Mesodermal cell (in vitro differentiated cells): ENCODE data around the gene MYO1E.

ENCODE experiments used
- H3K27ac ChIP-seq: 2 replicates; pipeline ENCODE4 v1.7.0; 2013; ENCODE audit warnings: mild to moderate bottlenecking, low read depth, low read length, moderate library complexity; ENCODE audit not compliant: severe bottlenecking
- H3K36me3 ChIP-seq: 2 replicates; pipeline ENCODE4 v1.7.1; 2013; ENCODE audit warnings: mild to moderate bottlenecking, low read length, moderate library complexity; ENCODE audit not compliant: control insufficient read depth, insufficient read depth
- H3K4me1 ChIP-seq: one replicate; pipeline ENCODE4 v1.7.1; 2013; ENCODE audit warnings: mild to moderate bottlenecking, low read length; ENCODE audit not compliant: insufficient read depth, control insufficient read depth, poor library complexity, severe bottlenecking
- H3K4me3 ChIP-seq: 2 replicates; pipeline ENCODE4 v1.7.0; 2013; ENCODE audit warnings: low read length, control low read depth, mild to moderate bottlenecking; ENCODE audit not compliant: insufficient read depth, poor library complexity, severe bottlenecking; ENCODE audit errors: extremely low read depth
- H3K9me3 ChIP-seq: 2 replicates; pipeline ENCODE4 v1.7.1; 2013; ENCODE audit warnings: mild to moderate bottlenecking, low read length, moderate library complexity; ENCODE audit not compliant: control insufficient read depth
- WGBS, 2 experiments: methylation state at CpG; one replicate each; pipeline ENCODE4 v1.1.5; 2013; ENCODE audit warnings: missing lambda C conversion rate in 2 of 2; ENCODE audit not compliant: insufficient coverage in 2 of 2; 5-methylcytosine and 5-hydroxymethylcytosine counted together

Gene MYO1E

DNA sequence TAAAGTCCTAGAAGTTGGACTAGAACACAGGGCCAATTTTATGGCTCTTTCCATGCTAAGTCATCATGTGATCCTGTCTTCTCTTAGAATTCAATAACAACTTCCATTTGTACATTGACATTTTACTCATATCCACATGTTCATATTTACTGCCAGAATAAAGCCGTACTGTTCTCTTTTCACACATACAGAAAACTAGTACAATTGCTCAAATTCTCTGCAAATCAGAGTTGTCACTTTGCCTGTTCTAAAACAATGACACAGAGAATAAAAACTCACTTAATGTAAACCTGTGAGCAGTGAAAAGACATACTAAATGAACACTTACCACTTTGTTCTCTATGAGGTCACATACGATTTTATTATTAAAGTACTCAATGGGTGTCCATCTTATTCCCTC is 162.5 kb downstream of the MYO1E start:
- WGBS, 2 experiments, result 89 to 100% methylated on average over 1 to 2 of the region's 2 CpGs
- Histone ChIP-seq H3K4me3 (no peak overlapping the region), H3K4me1 (peaks cover 4% of the 10 kb centered on the region), H3K36me3 (peaks cover 31% of the 10 kb centered on the region), H3K27ac (no peak overlapping the region), H3K9me3 (no peaks in the 10 kb centered on the region)

DNA sequence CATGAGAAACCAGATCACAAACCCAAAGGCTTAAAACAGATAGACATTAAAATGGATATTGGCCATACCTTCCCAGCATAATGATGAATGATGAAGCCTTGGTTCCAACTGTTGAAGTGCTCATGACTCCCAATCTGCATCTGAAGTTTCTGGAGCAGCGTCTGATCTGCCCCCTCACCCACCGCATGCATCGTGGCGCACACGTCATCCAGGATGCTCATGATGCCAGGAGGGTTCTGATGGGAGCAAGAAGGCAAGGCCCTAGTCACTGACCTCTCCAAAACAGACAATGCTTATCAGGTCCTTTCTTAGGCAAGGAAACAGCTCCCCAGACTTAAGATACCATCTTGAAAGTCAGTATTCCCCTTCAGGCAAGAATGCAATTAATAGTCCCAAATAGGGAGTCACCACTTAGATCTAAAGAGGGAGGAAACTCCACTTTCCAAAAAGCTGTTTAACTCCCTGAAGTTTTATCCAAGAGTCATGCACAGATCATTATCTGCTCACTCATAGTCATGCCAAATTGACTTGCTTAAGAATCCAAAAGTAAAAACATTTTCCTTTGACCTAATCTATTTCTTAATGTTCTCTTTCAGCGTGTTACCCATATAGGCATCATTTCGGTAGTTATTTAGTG is 163.9 kb downstream of the MYO1E start:
- no peaks in the 10 kb centered on the region for H3K9me3 ChIP-seq
- 97% methylated on average over 7 of the region's 7 CpGs; no CpG with 5 or more reads in 1 of the 2 experiments for WGBS, 2 experiments

DNA sequence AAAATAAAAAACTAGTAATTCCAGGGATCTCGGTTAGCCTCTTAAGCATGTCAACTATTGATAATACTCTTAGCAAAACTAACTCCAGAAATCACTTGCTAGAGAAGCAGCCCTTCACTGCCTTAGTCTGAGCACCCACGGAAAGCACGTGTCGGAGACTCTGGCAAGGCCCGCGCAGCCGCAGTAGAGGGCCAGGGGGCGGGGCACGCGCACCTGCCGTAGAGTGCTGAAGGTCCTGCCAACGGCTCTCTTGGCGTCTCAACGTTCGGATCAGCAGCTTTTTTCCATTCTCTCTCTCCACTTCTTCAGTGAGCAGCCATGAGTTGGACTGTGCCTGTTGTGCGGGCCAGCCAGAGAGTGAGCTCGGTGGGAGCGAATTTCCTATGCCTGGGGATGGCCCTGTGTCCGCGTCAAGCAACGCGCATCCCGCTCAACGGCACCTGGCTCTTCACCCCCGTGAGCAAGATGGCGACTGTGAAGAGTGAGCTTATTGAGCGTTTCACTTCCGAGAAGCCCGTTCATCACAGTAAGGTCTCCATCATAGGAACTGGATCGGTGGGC is 166.0 kb downstream of the MYO1E start, which contains the start of gene LDHAL6B:
TSS of gene LDHAL6B (plus strand) at position 221 of the 561 bp plus-strand sequence. CDS start at position 319, 98 bp downstream.
- no peaks in the 10 kb centered on the region for H3K9me3 ChIP-seq
- WGBS, 2 experiments, result 94 to 97% methylated on average over 23 to 30 of the region's 30 CpGs
- no peak within 1 kb of the TSS for H3K27ac ChIP-seq
- H3K4me1 ChIP-seq, result peaks cover 4% of the 10 kb centered on the region
- H3K4me3 ChIP-seq, result no peak within 1 kb of the TSS
- peaks cover 44% of the 10 kb centered on the region for H3K36me3 ChIP-seq

More for the DNA sequence above, 163.9 kb downstream of the MYO1E start:
- peaks cover 4% of the 10 kb centered on the region for H3K4me1 ChIP-seq
- H3K36me3 ChIP-seq, result peaks cover 34% of the 10 kb centered on the region
- peak overlapping the region; percentile 8 for H3K27ac ChIP-seq
- no peak overlapping the region for H3K4me3 ChIP-seq

DNA sequence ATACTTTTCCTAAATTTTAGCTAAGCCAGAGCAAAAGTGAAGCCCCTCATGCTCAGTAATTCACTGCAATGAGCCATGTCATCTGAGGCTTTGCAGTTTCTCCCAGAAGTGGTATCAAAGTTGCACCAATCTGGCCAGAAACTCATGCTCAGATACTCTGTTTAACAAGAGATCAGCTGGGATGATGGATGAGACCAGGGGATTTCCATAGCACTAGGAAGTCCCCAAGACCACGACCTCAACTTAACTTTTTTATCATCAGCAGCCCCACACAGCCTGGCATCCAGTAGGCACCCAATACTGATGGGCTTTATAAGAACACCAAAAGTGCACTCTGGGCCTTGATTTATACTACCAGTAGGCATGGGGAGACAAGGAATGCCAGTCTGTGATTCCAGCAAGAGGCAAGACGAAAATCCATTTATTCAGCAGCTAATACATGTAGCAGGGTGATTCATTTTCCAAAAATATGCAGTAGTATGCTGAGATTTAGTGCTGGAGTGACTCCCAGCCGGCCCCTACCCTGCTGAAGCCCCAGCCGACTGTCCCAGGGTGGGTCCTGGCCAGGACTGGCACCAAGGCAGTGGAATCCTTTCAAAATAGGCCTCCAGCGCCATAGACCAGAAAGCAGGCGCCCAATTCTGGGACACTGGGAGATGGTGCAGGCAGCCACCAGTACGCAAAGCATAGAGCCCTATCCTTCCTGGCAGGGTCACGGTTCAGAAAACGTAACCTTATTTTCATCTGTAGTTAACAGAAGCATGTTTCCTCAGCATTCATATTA is 166.6 kb downstream of the MYO1E start:
- peaks cover 4% of the 10 kb centered on the region for H3K4me1 ChIP-seq
- H3K4me3 ChIP-seq, result no peak overlapping the region
- H3K36me3 ChIP-seq, result peaks cover 44% of the 10 kb centered on the region
- H3K27ac ChIP-seq, result no peak overlapping the region
- H3K9me3 ChIP-seq, result no peaks in the 10 kb centered on the region
- WGBS, 2 experiments, result 82 to 87% methylated on average over 8 of the region's 9 CpGs

DNA sequence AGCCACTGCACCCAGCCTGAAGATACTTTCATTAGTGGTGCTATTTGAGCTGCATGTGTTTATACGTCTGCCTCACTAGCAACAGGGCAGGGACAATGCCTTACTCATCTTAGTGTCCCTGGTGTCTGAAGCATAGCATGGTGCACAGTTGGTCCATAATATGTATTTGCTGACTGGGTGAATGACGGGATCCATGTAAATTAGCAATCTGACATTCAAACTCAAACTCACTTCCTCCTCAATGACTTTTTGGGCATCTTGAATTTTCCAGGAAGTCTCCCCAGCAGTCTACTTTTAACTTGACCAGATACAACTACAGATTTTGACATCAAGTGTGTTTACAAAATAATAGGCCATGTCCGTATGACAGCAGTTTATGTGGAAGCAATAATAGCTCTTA is 169.0 kb downstream of the MYO1E start:
- Histone ChIP-seq H3K9me3 (no peaks in the 10 kb centered on the region), H3K4me1 (peaks cover 7% of the 10 kb centered on the region), H3K27ac (no peak overlapping the region), H3K36me3 (peaks cover 37% of the 10 kb centered on the region), H3K4me3 (no peak overlapping the region)
- WGBS, 2 experiments, result 94 to 100% methylated on average over 1 to 3 of the region's 3 CpGs

DNA sequence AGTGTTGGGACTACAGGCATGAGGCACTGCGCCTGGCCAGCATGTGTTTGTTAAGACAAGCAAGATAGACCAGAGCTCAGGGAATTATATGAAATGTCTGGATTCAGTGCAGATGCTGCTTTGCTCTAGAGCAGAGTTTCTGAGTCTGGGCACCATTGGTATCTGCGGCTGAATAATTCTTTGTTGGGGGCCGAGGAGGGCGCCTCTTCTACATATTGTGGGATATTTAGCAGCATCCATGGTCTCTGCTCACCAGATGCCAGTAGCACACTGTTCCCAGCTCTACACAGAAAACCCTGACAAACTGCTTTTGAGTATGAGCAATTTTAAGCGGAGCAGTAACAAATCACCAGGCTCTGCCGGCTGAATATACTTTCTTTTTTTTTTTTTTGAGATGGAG is 169.7 kb downstream of the MYO1E start:
- Histone ChIP-seq H3K9me3 (no peaks in the 10 kb centered on the region), H3K4me1 (peaks cover 5% of the 10 kb centered on the region), H3K36me3 (peaks cover 37% of the 10 kb centered on the region), H3K27ac (no peak overlapping the region), H3K4me3 (no peak overlapping the region)
- WGBS, 2 experiments, result 97 to 100% methylated on average over 3 to 4 of the region's 6 CpGs

DNA sequence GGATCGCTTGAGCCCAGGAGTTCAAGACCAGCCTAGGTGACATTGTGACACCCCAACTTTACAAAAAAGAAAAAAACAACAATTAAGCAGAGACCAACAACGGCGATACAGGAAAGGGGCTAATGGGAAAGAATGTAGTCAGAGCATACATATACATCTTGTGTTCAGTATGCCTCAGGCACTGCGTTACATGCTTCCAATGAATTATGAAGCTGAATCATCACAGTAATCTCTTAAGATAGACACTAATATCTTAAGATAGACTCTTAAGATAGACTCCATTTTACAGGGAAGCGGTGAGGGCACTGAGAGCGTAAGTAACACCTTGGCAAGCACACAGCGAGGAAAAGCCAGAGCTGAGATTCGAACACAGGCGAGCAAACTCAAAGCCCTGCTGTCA is 172.1 kb downstream of the MYO1E start:
- H3K4me1 ChIP-seq, result peaks cover 5% of the 10 kb centered on the region
- 83 to 97% methylated on average over 1 to 6 of the region's 9 CpGs for WGBS, 2 experiments
- peak overlapping the region; percentile 67 for H3K27ac ChIP-seq
- no peaks in the 10 kb centered on the region for H3K9me3 ChIP-seq
- H3K4me3 ChIP-seq, result no peak overlapping the region
- peaks cover 26% of the 10 kb centered on the region for H3K36me3 ChIP-seq

DNA sequence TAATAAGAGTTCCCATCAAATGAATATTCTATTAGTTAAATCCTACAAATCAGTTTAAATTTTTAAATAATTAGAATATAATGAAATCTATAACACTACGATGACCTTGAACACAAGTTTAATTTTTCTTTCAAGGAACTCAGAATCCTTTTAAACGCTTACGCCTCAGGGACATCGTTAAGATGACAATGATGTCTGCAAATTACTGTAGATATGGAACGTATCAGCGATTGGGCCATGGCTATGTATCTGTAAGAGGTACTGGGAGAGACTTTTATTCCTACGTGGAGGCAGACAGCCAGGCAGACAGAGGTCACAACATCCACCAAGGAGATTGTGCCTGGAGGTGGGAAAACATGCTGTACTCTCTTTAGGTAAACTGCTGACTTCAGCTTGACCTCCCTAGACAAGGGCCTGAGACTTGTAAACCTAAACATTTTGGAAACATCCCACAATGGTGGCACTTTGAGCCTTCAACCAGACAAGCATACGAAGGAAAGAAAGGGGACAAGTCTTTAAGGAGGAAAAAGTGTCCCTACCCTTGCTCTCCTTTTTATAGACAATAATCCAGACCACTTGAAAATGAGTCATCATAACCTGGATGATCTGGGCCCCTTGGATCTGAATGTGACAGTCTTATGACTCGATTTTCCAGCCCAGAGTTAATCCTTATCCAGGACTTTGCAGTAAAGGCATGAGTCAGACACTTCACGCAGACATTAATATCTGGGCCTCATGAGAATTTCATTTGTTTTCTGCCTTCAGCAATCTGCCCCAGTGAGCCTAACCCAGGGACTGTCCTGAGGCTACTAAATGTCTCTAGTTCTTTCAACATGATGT is 172.8 kb downstream of the MYO1E start:
- Histone ChIP-seq H3K4me1 (peaks cover 5% of the 10 kb centered on the region), H3K27ac (peak overlapping the region; percentile 67), H3K9me3 (no peaks in the 10 kb centered on the region), H3K4me3 (no peak overlapping the region), H3K36me3 (peaks cover 26% of the 10 kb centered on the region)
- 92 to 96% methylated on average over 8 to 9 of the region's 10 CpGs for WGBS, 2 experiments

DNA sequence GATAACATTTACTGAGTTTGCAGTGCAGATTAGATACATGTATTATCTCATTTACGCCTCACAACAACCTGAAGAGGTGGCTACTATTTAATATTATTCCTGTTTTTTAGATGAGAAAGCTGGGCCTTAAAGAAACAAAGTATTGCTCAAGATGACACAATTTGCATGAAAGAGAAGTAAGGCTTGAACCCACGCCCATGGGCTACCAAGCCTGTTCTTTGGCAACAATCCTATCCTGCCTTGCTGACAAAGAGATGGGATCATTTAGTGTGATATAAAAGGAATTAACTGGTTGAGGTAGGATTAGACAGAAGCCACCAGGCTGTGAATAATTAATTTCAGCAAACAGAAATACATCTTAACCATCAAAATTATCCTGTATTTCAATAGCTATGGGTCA is 175.2 kb downstream of the MYO1E start:
- WGBS, 2 experiments, result 100% methylated on average over 1 of the region's 2 CpGs
- Histone ChIP-seq H3K4me1 (peaks cover 5% of the 10 kb centered on the region), H3K36me3 (peaks cover 35% of the 10 kb centered on the region), H3K27ac (no peak overlapping the region), H3K9me3 (no peaks in the 10 kb centered on the region), H3K4me3 (no peak overlapping the region)

DNA sequence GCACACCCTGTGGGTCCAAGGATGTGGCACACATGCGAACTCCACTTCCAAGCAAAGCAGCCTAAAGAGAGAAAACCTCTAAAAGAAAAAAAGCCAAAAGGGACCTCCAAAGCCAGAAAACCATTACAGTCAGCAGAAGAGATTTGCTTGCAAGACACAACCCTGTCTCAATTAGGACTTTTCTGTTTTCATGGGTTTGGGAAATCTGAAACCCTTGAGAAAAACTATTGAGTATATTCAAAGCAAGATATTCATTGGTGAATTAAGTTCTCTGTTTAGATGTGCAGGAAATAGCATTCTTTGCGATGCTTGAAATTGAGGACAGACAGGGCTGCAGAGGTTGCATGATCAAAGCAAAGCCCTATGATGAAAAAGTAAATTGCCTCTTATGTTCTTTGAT is 176.3 kb downstream of the MYO1E start:
- Histone ChIP-seq H3K36me3 (peaks cover 28% of the 10 kb centered on the region), H3K9me3 (no peaks in the 10 kb centered on the region), H3K4me3 (no peak overlapping the region), H3K4me1 (peaks cover 10% of the 10 kb centered on the region), H3K27ac (no peak overlapping the region)
- WGBS, 2 experiments, result 81 to 94% methylated on average over 1 to 2 of the region's 2 CpGs
